Measurements from ENCODE around the gene NHLRC4.

NHLRC4 gene

DNA sequence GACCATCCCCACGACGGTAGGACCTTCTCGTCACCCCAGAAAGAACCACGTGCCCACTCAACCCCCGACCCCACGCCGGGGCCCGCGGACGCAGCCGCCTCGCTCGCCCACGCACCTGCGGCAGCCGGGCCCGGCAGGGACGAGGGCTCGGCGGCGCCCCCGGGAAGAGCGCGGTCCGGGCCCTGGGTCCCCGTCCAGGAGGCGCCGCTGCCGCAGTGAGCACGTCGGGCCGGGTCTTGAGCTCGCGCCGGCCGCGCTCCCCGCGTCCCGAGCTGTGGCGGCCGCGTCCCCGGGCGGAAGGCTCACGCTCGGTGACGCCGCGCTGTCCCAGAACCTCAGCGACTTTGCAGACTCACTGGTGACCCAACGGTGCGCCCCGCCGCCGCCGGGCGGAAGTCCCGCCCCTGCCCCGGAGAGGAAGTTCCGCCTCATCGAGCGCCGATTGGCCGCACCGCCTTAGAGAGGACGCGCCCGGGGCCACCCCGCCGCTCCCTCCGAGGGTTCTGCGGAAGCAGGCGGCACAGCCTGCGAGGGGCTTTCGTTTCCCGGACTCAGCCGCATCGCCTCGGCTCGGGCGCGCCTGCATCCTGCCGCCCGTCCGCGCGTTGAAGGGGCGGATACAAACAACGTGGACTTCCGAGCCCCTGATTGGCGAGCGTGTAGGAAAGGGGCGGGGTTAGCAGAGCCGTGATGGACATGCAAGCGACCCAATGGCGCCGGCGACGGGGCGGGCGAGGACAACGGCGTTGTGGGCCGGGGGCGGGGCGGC lies 22.3 kb downstream of the NHLRC4 start:
- peak; percentile 63; the same call in 1 of the 2 replicates for TF ChIP-seq LEF1 (IDR thresholded peaks at IDR 0.05; ENCODE audit: borderline replicate concordance)
- TF ChIP-seq, protein P1, sequence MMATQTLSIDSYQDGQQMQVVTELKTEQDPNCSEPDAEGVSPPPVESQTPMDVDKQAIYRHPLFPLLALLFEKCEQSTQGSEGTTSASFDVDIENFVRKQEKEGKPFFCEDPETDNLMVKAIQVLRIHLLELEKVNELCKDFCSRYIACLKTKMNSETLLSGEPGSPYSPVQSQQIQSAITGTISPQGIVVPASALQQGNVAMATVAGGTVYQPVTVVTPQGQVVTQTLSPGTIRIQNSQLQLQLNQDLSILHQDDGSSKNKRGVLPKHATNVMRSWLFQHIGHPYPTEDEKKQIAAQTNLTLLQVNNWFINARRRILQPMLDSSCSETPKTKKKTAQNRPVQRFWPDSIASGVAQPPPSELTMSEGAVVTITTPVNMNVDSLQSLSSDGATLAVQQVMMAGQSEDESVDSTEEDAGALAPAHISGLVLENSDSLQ (IDR thresholded peaks at IDR 0.05) = no peak
- no peak for TF ChIP-seq ARNT (IDR thresholded peaks at IDR 0.05)
- ChIA-PET CTCF (no interaction called here), POLR2A (interaction anchor here (0.6 to 1.1 kb wide), 3 partner anchors 11 to 63 kb away, joined by 3 read pairs; no protein-coding TSS in a partner anchor)
- DNase-seq (ENCODE audit: extremely low spot score) = peak; percentile 87

DNA sequence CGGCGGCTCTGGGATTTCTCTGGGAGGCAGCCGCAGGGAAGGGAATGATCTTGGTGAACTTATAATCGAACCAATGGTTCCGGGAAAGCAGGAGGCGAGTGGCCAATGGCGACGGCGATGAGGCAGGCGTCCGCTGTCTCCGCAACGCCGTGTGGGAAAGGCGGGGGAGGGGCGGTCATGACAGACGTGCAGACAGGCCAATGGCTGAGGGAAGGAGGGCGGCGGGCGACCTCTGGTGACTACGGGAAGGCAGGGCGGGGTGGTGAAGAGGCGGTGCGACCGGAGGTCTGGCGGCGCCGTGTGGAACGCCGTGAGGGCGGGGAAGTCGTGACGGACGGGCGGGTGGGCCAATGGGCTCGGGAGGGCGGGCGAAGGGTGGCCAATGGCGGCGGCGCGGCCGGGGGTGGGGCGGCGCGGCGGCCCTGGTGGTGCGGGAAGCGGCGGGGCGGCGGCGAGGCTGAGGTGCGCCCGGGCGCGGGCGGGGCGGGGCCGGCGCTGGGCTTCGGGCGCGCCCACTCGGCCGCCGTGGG lies 22.9 kb downstream of the NHLRC4 start, which contains the start of gene RAB40C:
Gene RAB40C, plus strand, starts transcription at position 409 of the 530 bp plus-strand sequence. CDS start 226 bp downstream, outside the sequence.
- ChIA-PET POLR2A (interaction anchor here (0.8 kb wide), 1 partner anchor 11 kb away, joined by 4 read pairs; no protein-coding TSS in a partner anchor), CTCF (no interaction called here)
- peak; percentile 95 for DNase-seq (ENCODE audit: extremely low spot score)
- TF ChIP-seq TARDBP (IDR thresholded peaks at IDR 0.05) (no peak), L3MBTL2 (conservative IDR thresholded peaks at IDR 0.05) (no peak), BHLHE40 (IDR thresholded peaks at IDR 0.05; ENCODE audit: borderline replicate concordance) (no peak), FOXA1 (IDR thresholded peaks at IDR 0.05) (no peak), HDGF (IDR thresholded peaks at IDR 0.05; ENCODE audit: borderline replicate concordance) (no peak), ZNF384 (IDR thresholded peaks at IDR 0.05) (no peak), FOXK2 (IDR thresholded peaks at IDR 0.05) (no peak)
- TF ChIP-seq, protein P1 (IDR thresholded peaks at IDR 0.05) = peak; percentile 100

DNA sequence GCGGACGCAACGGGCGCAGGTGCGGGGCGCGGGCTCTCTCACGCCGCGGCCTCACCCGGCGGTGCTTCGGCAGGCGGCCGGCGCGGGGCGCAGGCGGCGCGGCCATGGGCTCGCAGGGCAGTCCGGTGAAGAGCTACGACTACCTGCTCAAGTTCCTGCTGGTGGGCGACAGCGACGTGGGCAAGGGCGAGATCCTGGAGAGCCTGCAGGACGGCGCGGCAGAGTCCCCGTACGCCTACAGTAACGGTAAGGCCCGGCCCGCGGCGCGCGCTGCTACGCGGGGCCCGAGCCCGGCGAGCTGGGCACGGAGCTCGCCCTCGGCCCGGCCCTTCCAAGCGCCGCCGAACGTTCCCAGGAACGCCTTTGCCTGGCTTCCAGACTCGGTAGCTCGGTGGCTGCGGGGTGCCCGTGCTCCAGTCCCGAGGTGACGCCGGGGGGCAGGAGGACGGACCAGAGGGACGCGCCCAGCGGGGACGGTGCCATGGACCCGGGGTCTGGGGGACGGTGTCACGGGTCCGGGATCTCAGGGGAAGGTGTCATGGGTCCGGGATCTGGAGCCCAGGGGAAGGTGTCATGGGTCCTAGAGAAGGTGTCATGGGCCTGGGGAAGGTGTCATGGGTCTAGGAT lies 23.5 kb downstream of the NHLRC4 start:
- POLR2A ChIA-PET = interaction anchor here (0.8 kb wide), 1 partner anchor 10 kb away, joined by 4 read pairs; no protein-coding TSS in a partner anchor
- CTCF ChIA-PET = no interaction called here
- no peak for DNase-seq (ENCODE audit: extremely low spot score)
- TF ChIP-seq ARNT (IDR thresholded peaks at IDR 0.05) (no peak), L3MBTL2 (conservative IDR thresholded peaks at IDR 0.05) (no peak), LEF1 (IDR thresholded peaks at IDR 0.05; ENCODE audit: borderline replicate concordance) (no peak), NFRKB (IDR thresholded peaks at IDR 0.05) (no peak), TARDBP (IDR thresholded peaks at IDR 0.05) (no peak), FOXK2 (IDR thresholded peaks at IDR 0.05) (no peak), CTBP1 (IDR thresholded peaks at IDR 0.05; ENCODE audit: borderline replicate concordance) (no peak), SP1 (IDR thresholded peaks at IDR 0.05) (no peak), HDGF (IDR thresholded peaks at IDR 0.05; ENCODE audit: borderline replicate concordance) (no peak), ZNF384 (IDR thresholded peaks at IDR 0.05) (no peak), SUZ12 (IDR thresholded peaks at IDR 0.05) (no peak), BHLHE40 (IDR thresholded peaks at IDR 0.05; ENCODE audit: borderline replicate concordance) (no peak)
- TF ChIP-seq, protein P1 (IDR thresholded peaks at IDR 0.05) = no peak

DNA sequence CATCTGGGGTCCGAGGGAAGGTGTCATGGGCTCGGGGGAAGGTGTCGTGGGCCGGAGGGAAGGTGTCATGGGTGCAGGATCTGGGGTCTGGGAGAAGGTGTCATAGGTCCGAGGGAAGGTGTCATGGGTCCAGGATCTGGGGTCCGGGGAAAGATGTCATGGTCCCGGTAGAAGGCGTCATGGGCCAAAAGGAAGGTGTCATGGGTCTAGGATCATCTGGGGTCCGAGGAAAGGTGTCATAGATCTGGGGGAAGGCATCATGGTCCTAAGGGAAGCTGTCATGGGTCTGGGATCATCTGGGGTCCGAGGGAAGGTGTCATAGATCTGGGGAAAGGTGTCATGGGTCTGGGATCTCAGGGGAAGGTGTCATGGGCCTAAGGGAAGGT lies 24.0 kb downstream of the NHLRC4 start:
- CTCF ChIA-PET = no interaction called here
- no peak for DNase-seq (ENCODE audit: extremely low spot score)
- no peak for TF ChIP-seq FOXM1 (IDR thresholded peaks at IDR 0.05; ENCODE audit: borderline replicate concordance)
- no peak for TF ChIP-seq HDGF (IDR thresholded peaks at IDR 0.05; ENCODE audit: borderline replicate concordance)
- TF ChIP-seq CTBP1 (IDR thresholded peaks at IDR 0.05; ENCODE audit: borderline replicate concordance) = no peak
- no peak for TF ChIP-seq FOXA1 (IDR thresholded peaks at IDR 0.05)
- no peak for TF ChIP-seq BHLHE40 (IDR thresholded peaks at IDR 0.05; ENCODE audit: borderline replicate concordance)
- no peak for TF ChIP-seq LEF1 (IDR thresholded peaks at IDR 0.05; ENCODE audit: borderline replicate concordance)
- POLR2A ChIA-PET = interaction anchor here (0.8 kb wide), 1 partner anchor 10 kb away, joined by 4 read pairs; no protein-coding TSS in a partner anchor

DNA sequence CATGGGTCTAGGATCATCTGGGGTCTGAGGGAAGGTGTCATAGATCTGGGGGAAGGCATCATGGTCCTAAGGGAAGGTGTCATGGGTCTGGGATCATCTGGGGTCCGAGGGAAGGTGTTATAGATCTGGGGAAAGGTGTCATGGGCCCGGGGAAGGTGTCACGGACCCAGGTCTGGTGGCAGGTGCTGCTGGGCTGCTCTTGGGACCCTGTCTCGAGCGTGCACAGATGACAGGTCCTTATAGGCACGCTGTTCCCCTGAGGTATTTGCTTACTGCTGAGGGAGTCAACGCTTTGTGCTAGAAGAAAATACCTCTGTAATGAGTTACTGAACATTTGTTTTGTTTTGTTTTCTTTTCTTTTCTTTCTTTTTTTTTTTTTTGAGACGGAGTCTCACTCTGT lies 24.4 kb downstream of the NHLRC4 start:
- ChIA-PET POLR2A (no interaction called here), CTCF (no interaction called here)
- DNase-seq (ENCODE audit: extremely low spot score) = no peak
- no peak for TF ChIP-seq ZNF384 (IDR thresholded peaks at IDR 0.05)
- TF ChIP-seq ARNT (IDR thresholded peaks at IDR 0.05) = no peak
- no peak for TF ChIP-seq CTBP1 (IDR thresholded peaks at IDR 0.05; ENCODE audit: borderline replicate concordance)
- TF ChIP-seq FOXA1 (IDR thresholded peaks at IDR 0.05) = no peak
- TF ChIP-seq LEF1 (IDR thresholded peaks at IDR 0.05; ENCODE audit: borderline replicate concordance) = no peak
- TF ChIP-seq TARDBP (IDR thresholded peaks at IDR 0.05) = no peak
- TF ChIP-seq L3MBTL2 (conservative IDR thresholded peaks at IDR 0.05) = no peak
- no peak for TF ChIP-seq BHLHE40 (IDR thresholded peaks at IDR 0.05; ENCODE audit: borderline replicate concordance)
- no peak for TF ChIP-seq HDGF (IDR thresholded peaks at IDR 0.05; ENCODE audit: borderline replicate concordance)
- TF ChIP-seq FOXM1 (IDR thresholded peaks at IDR 0.05; ENCODE audit: borderline replicate concordance) = no peak
- no peak for TF ChIP-seq SP1 (IDR thresholded peaks at IDR 0.05)
- TF ChIP-seq SUZ12 (IDR thresholded peaks at IDR 0.05) = no peak
- no peak for TF ChIP-seq ELF4 (IDR thresholded peaks at IDR 0.05)
- TF ChIP-seq FOXK2 (IDR thresholded peaks at IDR 0.05) = no peak
- no peak for TF ChIP-seq NFRKB (IDR thresholded peaks at IDR 0.05)
- TF ChIP-seq, protein P1 (IDR thresholded peaks at IDR 0.05) = no peak

Data from HEK293T (cell line).